T-helper 2 cell treated with Interferon-gamma antibody and Interleukin-4, amounts not matched to agents 100 ng/mL and 5 ng/mL, for 36 hours (primary cell): ENCODE results near the gene KRTAP2-2. TPM values are rescaled to one million over a fixed set of nuclear protein-coding genes. Genes with fewer than 3 reads are reported as not detected.

Experiments used
- intact Hi-C: fragments of 100-400 bp; cut with micrococcal nuclease; formaldehyde crosslinking; loops from one replicate; pipeline ENCODE4 v1.15.1; 2023
- total RNA-seq: library from RNA; stranded (reverse); gene quantifications from 2 replicates; pipeline ENCODE4 v1.2.3, GENCODE V29; 2022

Gene KRTAP2-2
- total RNA-seq, 1 donor from 2014 or later: not detected

GRCh38 chr17:41026715-41027471 lies 28.1 kb downstream of the KRTAP2-2 start, which contains the start of gene KRTAP1-5:
TSS of gene KRTAP1-5 (minus strand) at chr17:41027208. CDS start at chr17:41027155, 53 bp downstream.
- intact Hi-C loops: no loop called here

GRCh38 chr17:41024697-41025096 lies 30.3 kb downstream of the KRTAP2-2 start:
- intact Hi-C loops: no loop called here

- intact Hi-C loops: no loop called here
These were observed 34.7 kb downstream of the KRTAP2-2 start for GRCh38 chr17:41020336-41020735.

- intact Hi-C loops: no loop called here
These were observed 35.6 kb downstream of the KRTAP2-2 start for GRCh38 chr17:41019415-41019814.

GRCh38 chr17:41018541-41018940 lies 36.5 kb downstream of the KRTAP2-2 start:
- intact Hi-C loops: no loop called here

GRCh38 chr17:41016578-41017215 lies 38.3 kb downstream of the KRTAP2-2 start:
- intact Hi-C loops: no loop called here

- intact Hi-C loops: no loop called here
These were observed 39.6 kb downstream of the KRTAP2-2 start for GRCh38 chr17:41015454-41015853.

- intact Hi-C loops: no loop called here
These were observed 41.4 kb downstream of the KRTAP2-2 start for GRCh38 chr17:41013606-41014005.

- intact Hi-C loops: no loop called here
These were observed 41.8 kb downstream of the KRTAP2-2 start for GRCh38 chr17:41013181-41013580.

- intact Hi-C loops: no loop called here
These were observed 42.5 kb downstream of the KRTAP2-2 start for GRCh38 chr17:41012326-41013120.

- intact Hi-C loops: no loop called here
These were observed 44.6 kb downstream of the KRTAP2-2 start for GRCh38 chr17:41010441-41010840.

- intact Hi-C loops: no loop called here
These were observed 45.1 kb downstream of the KRTAP2-2 start for GRCh38 chr17:41009936-41010335.

GRCh38 chr17:41009301-41009760 lies 45.7 kb downstream of the KRTAP2-2 start:
- intact Hi-C loops: no loop called here

- intact Hi-C loops: no loop called here
These were observed 46.2 kb downstream of the KRTAP2-2 start, which contains the start of gene KRTAP3-1 for GRCh38 chr17:41008811-41009210. TSS of gene KRTAP3-1 (minus strand) at chr17:41009128. CDS start at chr17:41009074, 54 bp downstream.

Other genes with a start within 250 kb of the KRTAP2-2 start
- gene KRT10, start 232.6 kb downstream of the KRTAP2-2 start, total RNA-seq: 29.9 and 32.8 TPM in 2 replicates
- gene KRT12, start 188.0 kb downstream of the KRTAP2-2 start, total RNA-seq: not detected in 2 replicates
- gene KRT20, start 170.0 kb downstream of the KRTAP2-2 start, total RNA-seq: not detected in 2 replicates
- gene KRT23, start 117.6 kb downstream of the KRTAP2-2 start, total RNA-seq: not detected in 2 replicates
- not detected in 2 replicates for gene KRT39, start 88.3 kb downstream of the KRTAP2-2 start, total RNA-seq
- not detected in 2 replicates for gene KRT40, start 70.9 kb downstream of the KRTAP2-2 start, total RNA-seq
- gene KRTAP3-3, start 61.1 kb downstream of the KRTAP2-2 start, total RNA-seq: not detected in 2 replicates
- gene KRTAP3-2, start 55.3 kb downstream of the KRTAP2-2 start, total RNA-seq: not detected in 2 replicates
- gene KRTAP3-1, start 46.1 kb downstream of the KRTAP2-2 start, total RNA-seq: not detected in 2 replicates
- not detected in 2 replicates for gene KRTAP1-5, start 28.0 kb downstream of the KRTAP2-2 start, total RNA-seq
- gene KRTAP1-4, start 25.0 kb downstream of the KRTAP2-2 start, total RNA-seq: not detected in 2 replicates
- gene KRTAP1-3, start 20.4 kb downstream of the KRTAP2-2 start, total RNA-seq: not detected in 2 replicates
- not detected in 2 replicates for gene KRTAP1-1, start 13.8 kb downstream of the KRTAP2-2 start, total RNA-seq
- gene KRTAP2-1, start 7.9 kb downstream of the KRTAP2-2 start, total RNA-seq: not detected in 2 replicates
- not detected in 2 replicates for gene KRTAP2-3, start 4.9 kb upstream of the KRTAP2-2 start, total RNA-seq
- not detected in 2 replicates for gene KRTAP2-4, start 10.6 kb upstream of the KRTAP2-2 start, total RNA-seq
- not detected in 2 replicates for gene KRTAP4-7, start 28.9 kb upstream of the KRTAP2-2 start, total RNA-seq
- not detected in 2 replicates for gene KRTAP4-8, start 42.9 kb upstream of the KRTAP2-2 start, total RNA-seq
- not detected in 2 replicates for gene KRTAP4-16, start 47.0 kb upstream of the KRTAP2-2 start, total RNA-seq
- not detected in 2 replicates for gene KRTAP4-9, start 50.2 kb upstream of the KRTAP2-2 start, total RNA-seq
- not detected in 2 replicates for gene KRTAP4-11, start 63.1 kb upstream of the KRTAP2-2 start, total RNA-seq
- not detected in 2 replicates for gene KRTAP4-12, start 69.0 kb upstream of the KRTAP2-2 start, total RNA-seq
- gene KRTAP4-6, start 85.3 kb upstream of the KRTAP2-2 start, total RNA-seq: not detected in 2 replicates
- gene KRTAP4-5, start 94.6 kb upstream of the KRTAP2-2 start, total RNA-seq: not detected in 2 replicates
- gene KRTAP4-4, start 105.5 kb upstream of the KRTAP2-2 start, total RNA-seq: not detected in 2 replicates
- not detected in 2 replicates for gene KRTAP4-3, start 113.0 kb upstream of the KRTAP2-2 start, total RNA-seq
- not detected in 2 replicates for gene KRTAP4-2, start 123.0 kb upstream of the KRTAP2-2 start, total RNA-seq
- gene KRTAP4-1, start 129.7 kb upstream of the KRTAP2-2 start, total RNA-seq: not detected in 2 replicates
- not detected in 2 replicates for gene KRTAP9-1, start 134.7 kb upstream of the KRTAP2-2 start, total RNA-seq
- not detected in 2 replicates for gene KRTAP9-2, start 171.4 kb upstream of the KRTAP2-2 start, total RNA-seq
- gene KRTAP9-3, start 177.2 kb upstream of the KRTAP2-2 start, total RNA-seq: not detected in 2 replicates
- gene KRTAP9-8, start 182.8 kb upstream of the KRTAP2-2 start, total RNA-seq: not detected in 2 replicates
- not detected in 2 replicates for gene KRTAP9-4, start 194.5 kb upstream of the KRTAP2-2 start, total RNA-seq
- gene KRTAP9-9, start 200.2 kb upstream of the KRTAP2-2 start, total RNA-seq: not detected in 2 replicates
- gene KRTAP9-6, start 210.1 kb upstream of the KRTAP2-2 start, total RNA-seq: not detected in 2 replicates
- gene KRTAP9-7, start 220.5 kb upstream of the KRTAP2-2 start, total RNA-seq: not detected in 2 replicates
- not detected in 2 replicates for gene KRTAP29-1, start 247.6 kb upstream of the KRTAP2-2 start, total RNA-seq